Muscle layer of colon (tissue), 2 donors: ENCODE results near the gene AMZ2.
"Not testable (repeated sequence)": the region's sequence is repeated elsewhere in the genome, so short reads cannot be mapped to it uniquely, and the experiment has no call there.

ENCODE experiments used
- H3K27ac ChIP-seq: one replicate; pipeline ENCODE4 v1.7.0; 2013; ENCODE audit warnings: low read depth, mild to moderate bottlenecking, low read length, moderate library complexity
- H3K27me3 ChIP-seq, 2 donors: one replicate each; pipeline ENCODE4 v1.7.0; 2013; ENCODE audit warnings: low read length in 2 of 2, mild to moderate bottlenecking in 2 of 2; ENCODE audit not compliant: insufficient read depth in 2 of 2, control insufficient read depth in 1 of 2
- H3K36me3 ChIP-seq: one replicate; pipeline ENCODE4 v1.7.0; 2013; ENCODE audit warnings: mild to moderate bottlenecking, low read length; ENCODE audit not compliant: insufficient read depth
- H3K4me1 ChIP-seq: one replicate; pipeline ENCODE4 v1.7.0; 2013; ENCODE audit warnings: mild to moderate bottlenecking, low read length; ENCODE audit not compliant: insufficient read depth
- H3K4me3 ChIP-seq, 2 donors: one replicate each; pipeline ENCODE4 v1.7.0; 2013; ENCODE audit warnings: low read length in 2 of 2, low read depth in 1 of 2, mild to moderate bottlenecking in 1 of 2, moderate library complexity in 1 of 2
- H3K9ac ChIP-seq: one replicate; pipeline ENCODE4 v1.7.0; 2013; ENCODE audit warnings: low read length
- H3K9me3 ChIP-seq: one replicate; pipeline ENCODE4 v1.7.0; 2013; ENCODE audit warnings: mild to moderate bottlenecking, low read length
- donor health status: abdominal sarcoma.
- donor health status: Adenocarcinoma of cecum.

Gene AMZ2

DNA sequence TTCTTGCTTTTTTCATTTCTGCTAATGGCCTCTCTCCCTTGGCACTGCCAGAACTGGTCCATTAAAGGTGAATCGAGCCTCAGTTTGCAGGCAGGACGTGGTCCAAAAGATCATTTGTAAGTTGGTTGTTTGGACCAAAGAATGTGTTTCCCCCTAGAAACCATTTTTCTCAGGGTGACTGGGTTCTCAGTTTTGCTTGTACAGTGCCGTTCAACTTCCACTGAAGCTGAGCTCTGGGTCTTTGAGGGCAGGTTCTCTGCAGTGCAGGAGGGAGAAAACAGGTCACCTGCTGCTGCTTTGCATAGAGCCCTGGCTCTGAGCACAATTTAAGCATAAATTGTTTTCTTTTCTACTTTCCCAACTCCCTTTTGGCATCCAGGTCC is 9.0 kb upstream of the AMZ2 start:
- Histone ChIP-seq H3K27ac (no peak overlapping the region), H3K27me3 (no peaks in the 10 kb centered on the region), H3K4me1 (no peaks in the 10 kb centered on the region), H3K36me3 (no peaks in the 10 kb centered on the region), H3K9ac (no peak overlapping the region), H3K4me3 (no peak overlapping the region), H3K9me3 (no peaks in the 10 kb centered on the region)

DNA sequence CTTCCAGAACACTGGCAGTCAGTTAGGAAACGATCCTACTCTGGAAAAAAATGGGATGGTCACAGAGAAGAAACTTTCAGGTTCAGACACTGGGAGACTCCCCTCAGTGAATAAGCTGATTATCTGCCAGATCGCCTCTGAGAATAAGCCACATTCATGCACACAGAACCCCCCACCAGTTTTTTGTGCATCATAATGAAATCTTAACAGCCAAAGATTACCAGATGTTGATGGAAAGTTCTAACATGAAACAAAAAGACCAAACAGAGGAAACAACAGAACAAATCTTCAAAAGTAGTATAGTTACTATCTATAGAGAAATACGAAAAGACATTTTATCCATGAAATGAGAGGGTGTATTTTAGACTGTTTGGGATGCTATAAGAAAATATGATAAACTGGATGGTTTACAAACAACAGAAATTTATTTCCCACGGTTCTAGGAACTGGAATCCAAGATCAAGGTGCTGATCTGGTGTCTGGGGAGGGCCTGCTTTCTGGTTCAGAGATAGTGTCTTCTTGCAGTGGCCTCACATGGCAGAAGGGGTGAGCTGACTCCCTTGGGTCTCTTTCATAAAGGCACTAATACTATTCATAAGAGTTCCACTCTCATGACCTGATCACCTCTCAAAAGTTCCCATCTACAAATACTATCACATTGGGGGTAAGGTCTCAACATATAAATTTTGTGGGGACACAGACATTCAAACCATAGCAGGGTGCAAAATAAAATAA is 8.0 kb upstream of the AMZ2 start:
- Histone ChIP-seq H3K36me3 (no peaks in the 10 kb centered on the region), H3K9ac (no peak overlapping the region), H3K9me3 (no peaks in the 10 kb centered on the region), H3K27ac (no peak overlapping the region), H3K4me3 (no peak overlapping the region), H3K27me3 (no peaks in the 10 kb centered on the region), H3K4me1 (no peaks in the 10 kb centered on the region)

DNA sequence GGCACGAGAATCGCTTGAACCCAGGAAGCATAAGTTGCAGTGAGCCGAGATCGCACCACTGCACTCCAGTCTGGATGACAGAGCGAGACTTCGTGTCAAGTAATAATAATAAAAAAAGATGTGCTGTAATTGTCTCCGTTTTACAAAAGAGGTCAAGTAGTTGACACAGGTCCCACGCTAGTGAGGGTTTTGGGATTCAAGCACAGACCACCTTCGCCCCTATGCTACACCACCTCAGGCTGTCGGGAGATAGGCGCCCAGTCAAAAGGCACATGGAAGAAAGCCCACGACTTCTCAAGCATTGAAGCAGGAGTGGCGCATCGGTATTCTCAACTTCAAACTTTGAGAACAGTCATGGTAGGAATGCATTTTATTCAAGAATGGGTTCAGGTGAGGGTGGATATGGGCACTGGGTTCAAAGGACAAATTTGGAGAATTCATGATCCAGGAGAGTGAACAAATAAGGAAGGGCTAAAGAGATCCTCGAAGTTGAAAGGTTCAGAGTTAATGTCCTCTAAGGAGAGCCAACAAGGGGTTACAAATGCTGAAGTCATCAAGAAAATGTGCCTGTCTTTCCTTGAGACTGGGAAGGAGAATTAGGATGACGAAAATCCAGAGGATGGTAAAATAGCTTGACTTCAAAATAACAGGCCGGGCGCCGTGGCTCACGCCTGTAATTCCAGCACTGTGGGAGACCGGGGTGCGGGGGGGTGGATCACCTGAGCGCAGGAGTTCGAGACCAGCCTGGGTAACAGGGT is 1.4 kb upstream of the AMZ2 start:
- Histone ChIP-seq H3K4me3 (peak overlapping the region in 1 of 2 donors; percentile 71), H3K27me3 (no peaks in the 10 kb centered on the region), H3K4me1 (peaks cover 7% of the 10 kb centered on the region), H3K27ac (no peak overlapping the region), H3K36me3 (peaks cover 4% of the 10 kb centered on the region), H3K9ac (no peak overlapping the region), H3K9me3 (no peaks in the 10 kb centered on the region)

DNA sequence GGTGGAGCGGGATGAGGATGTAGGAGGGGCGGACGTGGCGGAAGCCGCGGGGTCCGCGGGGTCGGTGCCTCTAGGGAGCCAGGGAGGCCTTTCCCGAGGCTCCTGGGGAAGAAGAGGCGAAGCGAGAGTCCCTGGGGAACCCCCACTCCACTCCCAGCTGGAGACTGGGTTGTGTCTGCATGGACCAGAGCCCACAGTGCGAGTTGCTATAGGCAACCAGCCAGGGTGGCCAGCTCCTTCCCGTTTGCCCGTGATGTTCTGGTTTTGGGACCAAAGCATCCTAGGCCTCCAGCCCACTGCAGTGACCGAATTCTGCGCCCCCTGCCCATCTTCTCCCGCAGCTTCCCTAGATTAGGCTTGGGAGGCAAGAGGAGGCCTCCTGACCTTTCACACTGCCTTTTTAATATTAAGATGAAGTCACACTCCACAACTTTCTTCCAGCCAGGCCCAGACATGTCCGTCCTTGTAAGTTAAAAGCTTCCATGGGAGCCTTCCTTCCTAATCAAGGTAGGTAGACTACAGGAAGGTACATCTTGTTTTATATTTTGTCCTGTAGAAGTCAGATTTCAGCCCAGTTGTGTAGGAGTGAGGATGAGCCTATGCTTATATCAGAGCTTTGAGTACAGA is 469 bp downstream of the AMZ2 start:
- Histone ChIP-seq H3K36me3 (peaks cover 21% of the 10 kb centered on the region), H3K9me3 (no peaks in the 10 kb centered on the region), H3K4me1 (peaks cover 7% of the 10 kb centered on the region), H3K4me3 (peak overlapping the region; percentile 71 to 88), H3K27me3 (no peaks in the 10 kb centered on the region), H3K9ac (peak overlapping the region; percentile 64), H3K27ac (peak overlapping the region; percentile 98)

DNA sequence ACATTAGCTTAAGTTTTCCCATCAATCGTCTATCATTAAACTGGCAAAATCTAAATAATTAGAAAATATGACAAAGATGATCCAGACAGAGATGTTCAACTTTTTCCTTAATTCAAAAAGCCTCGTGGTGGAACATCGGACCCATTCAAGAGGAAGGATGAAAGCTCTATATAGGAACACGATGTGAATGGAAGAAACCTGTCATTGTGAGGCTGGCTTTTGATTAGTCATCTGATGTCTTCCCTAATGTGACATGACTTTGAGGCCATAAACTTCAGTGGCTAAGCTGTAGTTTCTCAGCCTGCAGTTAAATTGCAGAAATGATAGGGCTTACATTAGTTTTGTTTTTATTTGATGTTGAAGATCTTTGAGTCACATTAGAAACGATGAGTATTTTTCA is 1.0 kb downstream of the AMZ2 start:
- Histone ChIP-seq H3K9ac (peak overlapping the region; percentile 64), H3K4me3 (peak overlapping the region in 1 of 2 donors; percentile 71), H3K27ac (peak overlapping the region; percentile 98)

DNA sequence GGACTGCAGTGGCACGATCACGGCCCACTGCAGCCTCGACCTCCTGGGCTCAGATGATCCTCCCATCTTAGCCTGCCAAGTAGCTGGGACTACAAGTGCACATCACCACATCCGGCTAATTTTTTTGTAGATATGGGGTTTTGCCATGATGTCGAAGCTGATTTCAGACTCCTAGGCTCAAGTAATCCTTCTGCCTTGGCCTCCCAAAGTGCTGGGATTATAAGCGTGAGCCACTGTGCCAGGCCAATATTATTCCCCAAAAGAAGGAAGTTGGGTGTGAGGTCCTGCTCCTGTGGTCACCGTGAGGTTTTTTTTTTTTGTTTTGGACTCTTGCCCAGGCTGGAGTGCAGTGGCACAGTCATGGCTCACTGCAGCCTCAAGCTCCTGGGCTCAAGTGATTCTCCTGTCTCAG is 1.5 kb downstream of the AMZ2 start:
- Histone ChIP-seq H3K27ac (peak overlapping the region; percentile 98), H3K9me3 (no peaks in the 10 kb centered on the region), H3K36me3 (peaks cover 28% of the 10 kb centered on the region), H3K9ac (no peak overlapping the region), H3K4me3 (no peak overlapping the region), H3K27me3 (no peaks in the 10 kb centered on the region), H3K4me1 (peaks cover 7% of the 10 kb centered on the region)

More for the DNA sequence above, 1.0 kb downstream of the AMZ2 start:
- no peaks in the 10 kb centered on the region for H3K27me3 ChIP-seq
- H3K9me3 ChIP-seq, result no peaks in the 10 kb centered on the region
- peaks cover 7% of the 10 kb centered on the region for H3K4me1 ChIP-seq
- H3K36me3 ChIP-seq, result peaks cover 23% of the 10 kb centered on the region

DNA sequence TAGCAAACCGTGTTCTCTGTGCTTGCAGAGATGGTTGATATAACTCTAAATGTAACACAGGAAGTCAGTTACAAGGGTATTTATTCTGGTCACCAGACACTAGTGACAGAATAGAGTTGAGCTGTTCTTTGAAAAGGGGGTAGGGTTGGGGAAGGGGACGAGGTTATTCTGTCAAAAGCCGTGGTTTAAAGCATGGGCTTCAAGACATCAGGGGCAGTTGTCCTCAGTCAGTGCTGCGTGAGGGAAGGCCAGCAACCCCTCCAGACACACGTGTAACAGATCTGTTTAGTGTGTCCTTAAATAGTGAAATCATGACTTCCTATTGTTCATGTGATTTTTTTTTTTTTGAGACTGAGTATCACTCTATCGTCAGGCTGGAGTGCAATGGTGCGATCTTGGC is 5.6 kb downstream of the AMZ2 start:
- not testable (repeated sequence) for H3K4me1 ChIP-seq, H3K27me3 ChIP-seq, H3K27ac ChIP-seq, H3K4me3 ChIP-seq, H3K9ac ChIP-seq, H3K9me3 ChIP-seq
- peaks cover 44% of the 10 kb centered on the region for H3K36me3 ChIP-seq

DNA sequence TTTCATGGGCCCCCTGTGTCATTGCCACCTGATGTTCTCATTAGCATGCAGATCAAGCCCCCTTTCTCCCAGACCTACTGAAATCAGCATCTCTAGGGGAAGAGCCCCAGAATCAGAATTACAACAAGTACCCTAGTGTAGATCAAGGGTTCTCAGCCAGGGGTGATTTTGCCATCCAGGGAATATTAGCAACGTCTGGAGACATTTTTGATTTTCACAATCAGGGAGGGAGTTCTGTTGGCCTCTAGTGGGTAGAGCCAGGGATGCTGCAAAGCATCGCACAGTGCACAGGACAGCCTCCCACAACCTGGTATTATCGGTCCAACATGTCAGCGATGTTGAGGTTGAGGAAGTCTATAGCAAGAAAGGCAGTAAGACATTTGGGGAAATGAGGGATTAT is 7.3 kb downstream of the AMZ2 start:
- Histone ChIP-seq H3K4me3 (no peak overlapping the region), H3K9ac (no peak overlapping the region), H3K4me1 (no peaks in the 10 kb centered on the region), H3K27ac (no peak overlapping the region), H3K36me3 (peaks cover 44% of the 10 kb centered on the region), H3K9me3 (no peaks in the 10 kb centered on the region), H3K27me3 (no peaks in the 10 kb centered on the region)

DNA sequence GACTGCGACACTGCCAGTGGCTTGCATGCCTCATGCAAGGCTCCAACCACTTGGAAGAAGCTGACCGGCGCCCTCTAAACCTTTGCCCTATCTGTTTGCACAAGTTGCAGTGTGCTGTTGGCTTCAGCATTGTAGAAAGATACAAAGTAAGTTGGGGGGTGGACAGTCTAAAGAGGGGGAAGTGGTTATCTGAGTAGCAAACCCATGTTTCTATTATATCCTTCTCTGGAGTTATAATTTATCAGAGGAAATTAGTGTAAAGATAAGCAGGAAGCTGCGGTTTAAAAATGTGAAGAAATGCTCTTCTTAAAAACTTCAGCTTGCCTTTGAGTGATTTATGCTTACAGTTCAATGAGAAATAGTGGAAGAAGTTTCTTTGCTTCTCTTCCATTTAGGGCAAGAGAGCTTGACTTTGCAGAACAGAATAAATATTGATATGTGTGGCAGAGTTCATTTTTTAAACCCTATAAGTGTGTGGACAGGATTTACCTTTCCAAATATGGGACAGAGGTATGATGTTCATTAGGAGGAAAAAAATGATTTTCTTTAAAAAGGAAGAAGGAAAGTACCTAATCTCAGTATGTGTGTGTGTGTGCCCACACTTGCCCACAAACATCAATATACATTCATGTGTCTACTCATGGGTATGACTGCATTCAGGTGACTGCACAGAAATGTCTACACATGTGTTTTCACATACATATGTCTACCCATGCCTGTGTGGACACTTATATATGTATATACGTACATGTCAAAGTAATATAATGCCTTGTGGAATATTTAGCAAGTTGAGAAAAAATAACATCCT is 8.1 kb downstream of the AMZ2 start:
- Histone ChIP-seq H3K4me3 (no peak overlapping the region), H3K27me3 (no peaks in the 10 kb centered on the region), H3K36me3 (peaks cover 44% of the 10 kb centered on the region), H3K27ac (no peak overlapping the region), H3K9ac (no peak overlapping the region), H3K9me3 (no peaks in the 10 kb centered on the region), H3K4me1 (no peaks in the 10 kb centered on the region)

DNA sequence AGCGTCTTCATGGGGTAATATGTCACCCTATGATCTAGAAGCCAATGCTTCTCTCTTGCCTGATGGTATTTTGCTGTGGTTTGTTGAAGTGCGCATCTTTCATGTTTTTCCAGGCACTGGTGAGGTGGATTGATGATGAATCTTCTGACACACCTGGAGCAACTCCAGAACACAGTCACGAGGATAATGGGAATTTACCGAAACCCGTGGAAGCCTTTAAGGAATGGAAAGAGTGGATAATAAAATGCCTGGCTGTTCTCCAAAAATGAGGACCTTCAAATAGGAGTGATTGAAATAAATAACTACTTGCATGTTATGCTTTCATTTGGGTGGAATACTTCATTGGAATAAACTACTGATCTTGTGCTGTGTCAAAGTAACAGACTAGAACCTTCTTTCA is 8.9 kb downstream of the AMZ2 start:
- H3K36me3 ChIP-seq, result peaks cover 38% of the 10 kb centered on the region
- not testable (repeated sequence) for H3K27me3 ChIP-seq, H3K9me3 ChIP-seq, H3K27ac ChIP-seq, H3K9ac ChIP-seq, H3K4me3 ChIP-seq, H3K4me1 ChIP-seq

DNA sequence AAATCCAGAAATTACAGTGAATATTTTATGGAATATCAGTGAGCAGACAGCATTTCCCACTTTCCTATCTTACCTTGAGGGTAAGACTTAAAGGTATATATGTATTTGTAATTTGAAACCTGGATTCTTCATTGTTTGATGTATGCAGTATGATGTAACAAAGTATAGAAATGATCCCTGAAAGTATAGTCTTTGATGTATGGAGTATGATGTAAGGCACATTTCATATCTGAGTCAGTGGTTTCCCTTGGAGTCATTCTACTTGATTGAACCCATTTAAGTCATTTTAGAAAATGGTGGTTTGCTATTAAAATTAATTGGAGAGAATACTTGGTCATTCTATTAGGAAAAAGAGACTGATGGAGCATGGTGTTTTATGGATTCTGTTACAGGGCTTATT is 10.1 kb downstream of the AMZ2 start:
- no peak overlapping the region for H3K9ac ChIP-seq
- no peak overlapping the region for H3K27ac ChIP-seq
- no peaks in the 10 kb centered on the region for H3K4me1 ChIP-seq
- H3K9me3 ChIP-seq, result no peaks in the 10 kb centered on the region
- H3K4me3 ChIP-seq, result no peak overlapping the region
- no peaks in the 10 kb centered on the region for H3K27me3 ChIP-seq
- peaks cover 26% of the 10 kb centered on the region for H3K36me3 ChIP-seq
